ENCODE measurements around the gene ISG20L2.
A peak's percentile ranks its signal among the peaks of the same experiment; 100 is the strongest.

Gene ISG20L2

DNA sequence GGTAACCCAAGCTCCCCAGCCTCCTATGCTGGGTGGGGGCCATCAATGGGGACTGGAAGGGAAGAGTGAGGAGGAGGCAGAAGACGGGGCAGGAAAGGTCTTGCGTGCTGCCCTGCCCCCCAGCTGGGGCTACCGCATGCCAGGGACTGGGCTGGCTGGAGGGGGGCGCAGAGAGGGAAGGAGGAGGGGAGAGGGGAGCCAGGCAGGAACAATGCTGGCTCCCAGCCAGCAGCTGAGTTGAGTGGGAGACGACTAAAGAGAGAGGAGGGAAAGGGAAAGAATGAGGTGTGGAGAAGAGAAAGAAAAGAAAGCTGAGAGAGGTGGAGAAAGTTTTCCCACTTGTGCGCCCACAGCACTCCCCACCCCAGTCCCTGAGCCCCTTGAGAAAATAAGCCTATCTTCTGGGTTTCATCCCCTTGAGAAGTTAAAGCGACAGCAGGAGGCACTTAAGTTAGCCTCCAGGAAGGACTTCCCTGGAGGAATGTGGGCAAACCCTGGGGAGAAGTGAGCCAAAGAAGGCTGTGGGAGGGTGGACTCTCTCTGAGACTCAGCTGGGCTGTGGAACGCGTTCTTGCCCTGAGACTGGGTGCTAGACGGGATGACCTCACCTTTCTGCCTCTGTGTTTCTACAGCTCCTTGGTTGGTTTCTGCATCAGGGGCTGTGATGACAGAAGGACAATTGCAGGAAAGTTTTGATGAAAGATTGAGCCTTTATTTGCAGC, 38.5 kb downstream of the ISG20L2 start:
- DNase-seq (ENCODE audit: low read depth, low spot score) = no peak

- DNase-seq (ENCODE audit: low read depth, low spot score) = peak; percentile 51
These were observed 39.3 kb downstream of the ISG20L2 start for GRCh38 chr1:156689035-156689952.

DNA sequence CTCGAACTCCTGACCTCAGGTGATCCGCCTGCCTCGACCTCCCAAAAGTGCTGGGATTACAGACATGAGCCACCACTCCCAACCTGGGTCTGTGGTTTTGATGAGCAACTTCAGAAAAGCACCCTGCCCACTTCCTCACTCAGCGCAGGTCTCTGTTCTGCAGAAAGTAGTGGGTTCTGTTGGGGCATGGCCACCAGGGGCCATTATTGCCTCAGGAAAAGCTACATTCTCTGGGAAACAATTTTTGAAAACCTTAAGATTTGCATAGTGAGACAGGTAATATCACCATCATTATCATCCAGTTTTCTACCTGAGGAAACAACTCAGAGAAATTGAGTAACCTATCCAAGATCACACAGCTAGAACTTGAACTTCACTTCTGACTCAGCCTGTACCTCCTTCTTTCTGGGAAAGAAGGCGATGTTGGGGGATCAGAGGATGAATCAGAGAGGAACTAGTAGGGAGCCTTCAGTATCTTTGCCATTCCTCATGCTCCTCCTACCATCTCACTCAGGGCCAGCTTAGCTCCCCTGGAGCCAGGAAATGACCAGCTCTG, 44.3 kb downstream of the ISG20L2 start:
- DNase-seq (ENCODE audit: low read depth, low spot score) = no peak

DNA sequence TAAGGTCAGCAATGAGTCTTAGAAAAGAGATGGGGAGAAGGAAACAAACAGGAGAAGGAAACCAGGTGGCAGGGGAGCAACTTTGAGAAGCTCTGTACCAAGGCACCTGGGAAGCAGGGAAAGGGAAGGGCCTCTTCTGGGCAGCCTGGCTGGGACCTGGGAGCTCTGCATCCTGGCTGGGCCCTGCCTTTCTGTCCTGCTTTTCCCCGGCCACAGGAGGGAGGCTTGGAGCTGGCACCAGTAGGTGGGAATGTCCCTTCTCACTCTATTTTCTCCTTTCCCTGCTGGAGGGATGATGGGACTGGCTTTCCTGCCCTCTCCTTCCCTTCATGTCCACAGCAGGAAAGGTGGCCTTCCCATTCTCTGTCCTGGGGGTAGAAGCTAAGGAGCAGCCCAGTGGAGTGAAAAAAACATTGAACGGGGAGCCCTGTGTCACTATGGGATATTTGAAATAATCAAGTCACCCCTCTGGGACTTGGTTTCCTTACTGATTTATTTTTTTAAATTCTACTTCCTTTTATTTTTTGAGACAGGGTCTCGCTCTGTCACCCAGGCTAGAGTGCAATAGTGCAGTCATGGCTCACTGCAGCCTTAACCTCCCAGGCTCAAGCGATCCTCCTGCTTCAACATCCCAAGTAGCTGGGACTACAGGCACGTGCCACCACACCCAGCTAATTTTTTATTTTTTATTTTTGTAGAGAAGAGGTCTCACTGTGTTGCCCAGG, 46.2 kb downstream of the ISG20L2 start:
- no peak for DNase-seq (ENCODE audit: low read depth, low spot score)

DNA sequence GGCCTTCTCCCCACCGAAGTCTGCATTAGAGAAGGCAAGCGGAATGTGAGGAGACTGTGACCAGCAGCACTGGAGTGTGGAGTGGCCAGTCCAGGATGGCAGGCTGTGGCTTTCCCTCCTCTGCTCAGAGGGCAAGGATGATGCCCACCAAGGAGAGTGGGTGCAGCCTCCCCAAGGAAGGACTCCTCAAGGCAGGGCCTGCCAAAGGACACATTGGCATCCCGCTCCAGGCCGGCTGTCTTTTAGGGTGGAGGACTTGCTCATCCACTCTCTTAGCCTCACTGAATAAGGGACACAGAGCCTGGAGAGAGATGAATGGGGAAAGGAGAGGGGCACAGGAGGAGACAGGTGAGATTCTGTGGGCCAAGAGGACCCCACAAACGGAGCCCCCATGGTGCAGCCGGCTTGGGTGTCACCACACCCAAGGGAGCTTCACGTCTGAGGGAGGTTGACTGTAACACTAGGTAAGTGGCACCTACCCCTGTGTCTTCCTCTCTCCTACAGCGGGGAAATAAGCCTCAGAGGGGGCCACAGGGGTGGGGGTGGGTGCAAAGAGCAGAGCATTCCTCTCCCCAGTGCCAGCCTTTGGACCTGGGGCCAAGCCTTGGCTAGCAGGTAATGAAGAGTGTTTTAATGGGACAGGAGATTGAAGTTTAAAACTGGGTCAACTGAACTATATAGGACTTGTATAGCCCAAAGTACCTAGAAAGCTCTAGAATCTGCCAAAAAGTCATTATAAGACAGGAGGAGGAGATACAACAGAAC, 47.2 kb downstream of the ISG20L2 start:
- no peak for DNase-seq (ENCODE audit: low read depth, low spot score)

DNA sequence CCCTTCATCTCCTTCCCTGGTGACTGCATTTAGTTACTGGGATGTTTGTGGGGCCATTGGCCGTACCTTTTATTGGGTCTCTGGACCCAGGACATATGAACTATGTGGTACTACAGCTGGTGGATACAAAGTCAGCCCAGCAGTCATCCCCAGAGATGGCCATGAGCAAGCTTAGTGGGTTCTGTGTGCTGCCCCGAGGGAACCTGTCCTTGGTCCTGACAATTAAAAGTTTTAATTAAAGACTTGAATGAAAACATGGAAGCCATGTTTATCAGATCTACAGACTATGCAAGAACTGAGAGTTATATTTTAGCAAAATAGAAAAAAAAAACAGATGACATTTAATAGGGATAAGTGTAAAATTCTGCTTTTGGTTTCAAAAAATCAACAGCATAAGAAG, 48.5 kb downstream of the ISG20L2 start:
- no peak for DNase-seq (ENCODE audit: low read depth, low spot score)

DNA sequence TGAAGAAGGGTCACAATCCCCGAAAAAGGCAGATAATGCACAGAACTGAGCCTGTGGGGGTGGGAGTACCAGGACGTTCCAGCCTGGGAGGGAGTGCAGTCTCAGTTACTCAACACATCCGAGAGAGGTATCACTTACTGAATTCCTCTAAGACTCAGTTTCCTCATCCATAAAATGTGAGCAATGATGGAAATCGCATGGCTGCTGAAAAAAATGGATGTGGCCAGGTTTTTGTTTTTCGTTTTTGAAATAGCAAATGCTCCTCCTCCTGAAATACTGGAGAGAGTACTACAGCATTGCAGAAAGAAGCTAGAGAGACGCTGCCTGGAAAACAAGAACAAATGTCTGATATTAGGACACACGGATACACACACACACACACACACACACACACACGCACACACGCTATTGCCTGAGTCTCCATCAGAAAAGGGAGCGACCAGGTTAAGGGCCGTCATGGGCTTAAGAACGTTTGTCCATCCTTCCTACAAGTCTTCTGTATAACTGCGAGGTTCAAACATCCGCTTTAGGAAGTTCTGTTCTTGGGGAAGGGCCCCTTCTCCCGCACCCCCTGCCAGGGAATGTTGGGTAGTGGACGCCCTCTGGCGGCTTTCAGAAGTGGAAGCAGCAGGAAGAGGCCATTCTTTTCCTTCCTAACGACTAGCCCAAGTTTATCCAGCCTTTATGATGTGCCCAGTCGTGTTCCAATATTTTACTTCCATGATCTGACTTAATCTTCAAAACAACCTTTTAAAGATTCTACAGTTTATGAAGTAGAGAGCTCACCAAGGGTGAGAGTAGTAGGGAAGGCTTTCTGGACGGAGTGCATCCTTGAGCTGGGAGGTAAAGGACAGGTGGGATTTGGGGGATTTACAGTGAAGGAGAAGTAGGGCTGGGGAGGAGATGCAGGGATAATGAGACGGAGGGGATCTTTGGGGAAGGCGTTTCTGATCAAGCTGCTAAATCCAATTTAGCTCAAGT, 50.7 kb downstream of the ISG20L2 start:
- DNase-seq (ENCODE audit: low read depth, low spot score) = no peak

GRCh38 chr1:156676820-156677615, 51.5 kb downstream of the ISG20L2 start, which contains the start of gene NES:
Gene NES, minus strand, starts transcription at chr1:156677407. Its CDS starts 143 bp downstream, at chr1:156677264.
- DNase-seq (ENCODE audit: low read depth, low spot score) = no peak

- no peak for DNase-seq (ENCODE audit: low read depth, low spot score)
These were observed 52.3 kb downstream of the ISG20L2 start for GRCh38 chr1:156676114-156676819.

DNA sequence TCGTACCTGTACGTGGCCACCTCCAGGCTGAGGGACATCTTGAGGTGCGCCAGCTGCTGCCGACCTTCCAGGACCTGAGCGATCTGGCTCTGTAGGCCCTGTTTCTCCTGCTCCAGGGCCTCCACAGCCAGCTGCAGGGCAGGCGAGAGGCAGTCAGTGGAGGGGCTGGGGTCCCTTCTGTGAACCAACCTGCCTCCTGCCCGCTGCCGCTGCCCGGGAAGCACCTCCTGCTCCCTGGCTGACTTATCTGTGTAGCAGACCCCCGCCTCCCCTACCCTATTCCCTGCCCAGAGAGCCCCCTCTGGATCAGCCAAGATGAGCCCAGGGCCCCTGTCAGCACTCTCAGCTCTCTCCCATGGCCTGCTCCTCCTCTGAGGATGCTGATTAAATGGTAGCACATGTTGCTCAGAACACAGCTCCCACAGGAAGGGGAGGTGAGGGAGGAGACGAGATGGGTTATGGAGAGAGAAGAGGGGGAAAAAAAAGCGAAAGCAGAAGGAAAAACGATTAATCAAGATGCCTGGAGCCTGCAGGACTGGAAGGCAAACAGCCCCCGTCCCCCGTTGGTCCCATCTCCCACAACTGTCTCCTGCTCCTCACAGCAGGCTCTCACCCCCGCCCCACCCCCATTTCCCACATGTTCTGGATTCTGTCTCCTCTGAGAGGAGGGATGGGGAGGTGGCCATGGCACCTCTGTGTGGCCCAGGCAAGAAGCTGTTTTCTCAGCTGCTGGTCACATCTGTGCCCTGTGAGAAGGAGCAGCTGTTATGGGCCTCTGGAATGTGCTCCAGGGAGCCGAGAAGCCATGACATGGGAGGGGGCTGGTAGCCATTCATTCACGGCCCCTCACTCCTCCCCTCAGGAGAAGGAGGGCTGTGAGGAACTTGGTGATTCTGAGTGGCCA, 53.1 kb downstream of the ISG20L2 start:
- DNase-seq (ENCODE audit: low read depth, low spot score) = no peak

GRCh38 chr1:156673387-156674121, 55.0 kb downstream of the ISG20L2 start:
- DNase-seq (ENCODE audit: low read depth, low spot score) = no peak

All from activated naive CD8-positive, alpha-beta T cell treated with anti-CD3 and anti-CD28 coated beads, Interleukin-2, amount 50 U/mL, for 16 hours (primary cell).